Fibroblast of villous mesenchyme (primary cell): ENCODE measurements around the gene TMEM182. TPM values are rescaled to one million over a fixed set of nuclear protein-coding genes. Genes with fewer than 3 reads are reported as not detected.
A peak's percentile ranks its signal among the peaks of the same experiment; 100 is the strongest.

ENCODE experiments used
- DNase-seq: peaks from one replicate; pipeline ENCODE4 v3.0.0-alpha.2; 2010; ENCODE audit warnings: low read depth
- H3K4me3 ChIP-seq: 2 replicates; pipeline ENCODE4 v1.5.1; 2011; ENCODE audit warnings: low read depth, mild to moderate bottlenecking, low read length
- CTCF ChIP-seq: IDR thresholded peaks from 2 replicates; pipeline ENCODE4 v1.5.1; 2012; ENCODE audit warnings: low read depth, mild to moderate bottlenecking, low read length; ENCODE audit not compliant: insufficient read depth
- total RNA-seq: library from RNA; depleted of rRNA; stranded (reverse); fragments of >200 nt; gene quantifications from 2 replicates; pipeline ENCODE4 v1.2.3, GENCODE V29; 2012

TMEM182 gene
- total RNA-seq, 1 donor = 1.3 TPM

- no peak for DNase-seq
- H3K4me3 ChIP-seq = no peak overlapping the region
- no peak for TF ChIP-seq CTCF
Observed at GRCh38 chr2:102797486-102797885, 35.7 kb downstream of the TMEM182 start.

- H3K4me3 ChIP-seq = no peak overlapping the region
- no peak for DNase-seq
- TF ChIP-seq CTCF = no peak
Observed at GRCh38 chr2:102798181-102798580, 36.4 kb downstream of the TMEM182 start.

DNA sequence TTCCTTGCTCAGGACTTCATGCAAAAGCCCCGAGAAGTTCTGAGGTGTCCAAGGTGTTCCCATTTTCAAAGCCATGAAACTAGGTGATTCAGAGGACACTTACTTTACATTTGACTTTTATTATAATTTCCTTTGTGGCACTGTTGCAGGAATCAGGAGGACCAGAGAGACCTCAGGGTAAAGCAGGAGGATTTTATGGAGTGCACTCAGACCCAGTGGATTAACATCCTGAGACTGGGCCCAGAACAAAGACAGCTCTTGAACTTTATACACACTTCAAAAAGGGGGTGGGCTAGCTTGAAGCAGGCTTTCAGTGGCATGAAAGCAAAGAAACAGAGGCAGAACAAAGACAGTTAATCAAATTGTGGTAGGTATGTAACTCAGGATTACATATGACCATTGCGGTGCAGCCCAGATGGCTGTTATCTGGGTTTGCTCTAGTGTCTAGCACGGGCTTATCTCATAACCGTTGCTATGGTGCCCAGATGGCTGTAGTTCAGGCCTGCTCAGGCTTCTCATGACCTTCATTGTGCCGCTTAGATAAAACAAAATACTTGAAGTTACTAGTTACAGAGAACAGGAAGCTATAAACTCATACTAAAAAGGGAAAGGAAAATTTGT is 39.4 kb downstream of the TMEM182 start:
- no peak for TF ChIP-seq CTCF
- H3K4me3 ChIP-seq = no peak overlapping the region
- DNase-seq = peak; percentile 30

DNA sequence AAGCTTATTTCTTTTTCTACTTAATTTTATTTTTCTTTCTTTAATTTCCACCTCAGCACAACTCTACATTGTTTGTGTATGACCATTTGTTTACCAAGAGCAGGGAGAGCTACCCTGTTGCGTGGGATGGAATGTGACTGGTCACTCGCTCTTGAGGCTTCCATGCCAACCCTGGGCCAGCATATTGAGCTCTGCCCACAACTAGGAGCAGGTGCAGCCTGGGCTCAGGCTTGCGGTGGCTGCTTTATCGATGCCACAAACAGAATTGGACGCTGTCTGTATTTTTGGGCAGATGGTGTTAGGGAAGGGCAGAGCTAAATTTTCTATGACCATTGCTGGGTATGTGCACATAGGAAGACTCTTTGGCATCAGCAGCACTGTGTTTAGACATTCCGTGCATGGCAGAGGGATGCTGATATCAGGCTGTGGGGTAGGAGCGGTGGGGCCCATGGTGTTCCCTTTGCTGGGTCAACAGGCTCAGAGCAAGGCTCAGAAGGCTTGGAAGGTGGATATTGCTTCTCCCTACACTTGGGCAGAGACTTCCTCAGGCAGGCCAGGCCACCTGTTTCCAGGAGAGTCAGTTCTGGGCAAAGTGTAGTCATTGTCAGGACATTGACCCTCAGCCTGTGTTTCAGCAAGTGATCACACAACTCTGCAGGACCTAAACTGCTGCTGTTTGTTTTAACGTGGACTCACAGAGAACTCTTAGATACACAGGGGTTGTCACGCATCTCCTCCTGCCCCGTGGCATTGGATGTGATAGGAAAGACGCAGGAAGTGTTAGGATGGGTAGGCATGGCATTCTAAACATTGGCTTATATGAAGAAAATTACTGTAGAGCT is 40.2 kb downstream of the TMEM182 start:
- no peak overlapping the region for H3K4me3 ChIP-seq
- DNase-seq = no peak
- no peak for TF ChIP-seq CTCF

GRCh38 chr2:102803041-102803896 is 41.4 kb downstream of the TMEM182 start:
- TF ChIP-seq CTCF = no peak
- DNase-seq = no peak

DNA sequence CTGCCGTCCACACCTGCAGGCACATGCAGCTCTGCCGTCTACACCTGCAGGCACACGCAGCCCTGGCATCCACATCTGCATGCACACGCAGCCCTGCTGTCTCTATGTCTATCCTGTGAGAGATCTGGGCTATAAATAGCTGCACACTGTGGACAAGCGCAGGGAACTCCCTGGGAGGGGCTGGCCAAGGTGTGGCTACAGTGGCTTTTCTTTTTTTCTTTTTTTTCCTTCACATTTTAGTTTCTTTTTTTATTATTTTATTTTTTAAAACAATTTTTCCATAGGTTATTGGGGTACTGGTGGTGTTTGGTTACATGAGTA is 42.0 kb downstream of the TMEM182 start:
- no peak for TF ChIP-seq CTCF
- DNase-seq = no peak
- H3K4me3 ChIP-seq = no peak overlapping the region

More at GRCh38 chr2:102803041-102803896, 41.4 kb downstream of the TMEM182 start:
- no peak overlapping the region for H3K4me3 ChIP-seq
